Measurements from ENCODE around the gene NPLOC4. TPM values are rescaled to one million over a fixed set of nuclear protein-coding genes. Genes with fewer than 3 reads are reported as not detected.
A peak's percentile ranks its signal among the peaks of the same experiment; 100 is the strongest.

Gene NPLOC4
- 10 to 100 TPM; 56.0 to 69.0 (median 57.8) TPM for total RNA-seq

- Histone ChIP-seq H3K27ac (peak within 1 kb of the TSS; percentile 91 to 96), H3K36me3 (no peaks in the 10 kb centered on the region), H3K4me3 (peak within 1 kb of the TSS; percentile 92 to 95 (median 94)), H3K4me1 (peaks cover 0 to 12% of the 10 kb centered on the region in 2 donors), H3K9me3 (no peaks in the 10 kb centered on the region), H3K27me3 (no peaks in the 10 kb centered on the region)
- TF ChIP-seq POLR2AphosphoS5 (IDR thresholded peaks at IDR 0.05), result peak; percentile 48 to 84 (median 65)
- TF ChIP-seq POLR2A (IDR thresholded peaks at IDR 0.05), result peak; percentile 21
- peak in 1 of 3 donors; percentile 11 for TF ChIP-seq CTCF (IDR thresholded peaks at IDR 0.05)
- intact Hi-C loops (cut with DNase I; ENCODE audit: low total_unique reads), result no loop called here
- DNase-seq (ENCODE audit: low spot score in 2 of 2), result peak; percentile 79 to 86
Observed at GRCh38 chr17:81636505-81637288, at the start of gene NPLOC4, which contains the start of gene TSPAN10. TSS of gene NPLOC4 (minus strand) at chr17:81637112. CDS start at chr17:81636930, 182 bp downstream. TSS of gene TSPAN10 (plus strand) at chr17:81637196. CDS start at chr17:81642413, 5,217 bp downstream.

DNA sequence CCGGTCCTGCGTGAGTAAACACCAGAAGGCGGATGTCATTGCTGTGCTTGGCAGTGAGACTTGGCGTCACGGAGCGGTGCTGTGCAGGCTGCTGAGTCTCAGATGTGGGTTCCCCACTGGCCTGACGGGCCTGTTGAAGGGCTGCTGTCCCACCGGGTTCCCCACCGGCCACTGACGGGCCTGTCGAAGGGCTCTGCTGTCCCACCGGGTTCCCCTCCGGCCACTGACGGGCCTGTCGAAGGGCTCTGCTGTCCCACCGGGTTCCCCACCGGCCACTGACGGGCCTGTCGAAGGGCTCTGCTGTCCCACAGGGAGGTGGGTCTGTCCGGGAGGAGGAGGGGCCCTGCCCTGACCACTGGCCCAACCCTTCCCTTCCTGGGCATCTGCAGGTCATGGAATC lies 49.7 kb upstream of the NPLOC4 start:
- Histone ChIP-seq H3K27me3 (no peaks in the 10 kb centered on the region), H3K4me3 (no peak overlapping the region), H3K4me1 (peaks cover 14 to 28% of the 10 kb centered on the region in 2 donors), H3K27ac (no peak overlapping the region), H3K36me3 (peaks cover under 1% of the 10 kb centered on the region), H3K9me3 (no peaks in the 10 kb centered on the region)
- TF ChIP-seq CTCF (IDR thresholded peaks at IDR 0.05) (no peak), POLR2AphosphoS5 (IDR thresholded peaks at IDR 0.05) (no peak), POLR2A (IDR thresholded peaks at IDR 0.05) (no peak)
- intact Hi-C loops (cut with DNase I; ENCODE audit: low total_unique reads), result no loop called here
- no peak for DNase-seq (ENCODE audit: low spot score in 2 of 2)

DNA sequence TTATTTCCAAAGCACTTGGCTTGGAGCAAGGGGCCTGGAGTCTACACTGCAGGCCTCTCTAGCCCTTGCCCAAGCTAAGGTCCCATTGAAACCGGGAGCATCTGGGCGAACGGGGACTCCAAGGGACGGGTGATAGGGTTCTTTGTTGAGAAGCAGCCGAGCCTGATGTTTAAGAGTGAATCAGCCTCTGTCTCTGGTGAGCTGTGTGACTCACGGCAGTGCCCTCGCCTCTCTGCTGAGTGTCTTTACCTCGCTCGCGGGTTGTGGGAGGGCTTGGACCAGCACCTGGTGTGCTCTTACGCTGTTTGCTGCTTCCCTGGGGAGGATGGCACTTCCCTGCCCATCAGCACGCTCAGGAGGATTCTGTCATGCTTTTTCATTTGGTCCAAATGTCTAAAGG lies 48.2 kb upstream of the NPLOC4 start:
- DNase-seq (ENCODE audit: low spot score in 2 of 2), result no peak
- peak overlapping the region; percentile 73 to 100 (median 83) for H3K4me3 ChIP-seq
- peaks cover 14 to 28% of the 10 kb centered on the region in 2 donors for H3K4me1 ChIP-seq
- no peaks in the 10 kb centered on the region for H3K9me3 ChIP-seq
- intact Hi-C loops (cut with DNase I; ENCODE audit: low total_unique reads), result no loop called here
- H3K27ac ChIP-seq, result peak overlapping the region; percentile 5 to 89
- TF ChIP-seq POLR2AphosphoS5 (IDR thresholded peaks at IDR 0.05) (no peak), POLR2A (IDR thresholded peaks at IDR 0.05) (no peak), CTCF (IDR thresholded peaks at IDR 0.05) (no peak)
- no peaks in the 10 kb centered on the region for H3K27me3 ChIP-seq
- H3K36me3 ChIP-seq, result no peaks in the 10 kb centered on the region

- peak overlapping the region; percentile 73 to 100 (median 83) for H3K4me3 ChIP-seq
- no peak for DNase-seq (ENCODE audit: low spot score in 2 of 2)
- intact Hi-C loops (cut with DNase I; ENCODE audit: low total_unique reads), result no loop called here
- H3K27me3 ChIP-seq, result no peaks in the 10 kb centered on the region
- peaks cover 14 to 28% of the 10 kb centered on the region in 2 donors for H3K4me1 ChIP-seq
- no peaks in the 10 kb centered on the region for H3K36me3 ChIP-seq
- peak overlapping the region; percentile 88 to 89 for H3K27ac ChIP-seq
- no peak for TF ChIP-seq POLR2A (IDR thresholded peaks at IDR 0.05)
- TF ChIP-seq POLR2AphosphoS5 (IDR thresholded peaks at IDR 0.05), result no peak
- TF ChIP-seq CTCF (IDR thresholded peaks at IDR 0.05), result no peak
- H3K9me3 ChIP-seq, result no peaks in the 10 kb centered on the region
Observed at GRCh38 chr17:81684442-81684911, 47.6 kb upstream of the NPLOC4 start.
